ENCODE results near the gene PRKN.

The PRKN gene

GRCh38 chr6:162727322-162728182 is at the start of gene PRKN, which contains the start of gene PACRG:
Gene PRKN, minus strand, starts transcription at chr6:162727766.
Gene PACRG, plus strand, starts transcription at chr6:162727974.
- FAIRE-seq, result peak; percentile 87

- no peak for FAIRE-seq
Observed at GRCh38 chr6:162777091-162777490, 49.5 kb upstream of the PRKN start.

- no peak for FAIRE-seq
Observed at GRCh38 chr6:162773996-162774395, 46.4 kb upstream of the PRKN start.

- FAIRE-seq, result no peak
Observed at GRCh38 chr6:162772466-162772865, 44.9 kb upstream of the PRKN start.

DNA sequence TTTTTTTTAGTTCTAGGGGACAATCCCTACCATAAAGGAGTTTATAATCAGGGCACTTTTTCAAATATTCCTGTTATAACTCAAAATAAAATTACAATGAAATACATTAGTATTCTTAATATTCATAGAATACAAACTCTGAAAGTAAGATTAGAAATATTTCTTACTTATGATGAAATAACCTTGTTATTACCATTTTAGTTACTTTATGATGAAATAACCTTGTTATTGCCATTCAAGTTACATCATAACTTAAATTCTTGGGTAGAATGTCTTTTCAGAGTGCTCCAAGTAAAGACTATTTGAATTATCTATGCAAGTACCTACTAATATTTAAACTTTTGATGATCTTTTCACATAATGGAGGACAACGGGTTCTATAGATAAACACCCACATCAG is 43.4 kb upstream of the PRKN start:
- no peak for FAIRE-seq

DNA sequence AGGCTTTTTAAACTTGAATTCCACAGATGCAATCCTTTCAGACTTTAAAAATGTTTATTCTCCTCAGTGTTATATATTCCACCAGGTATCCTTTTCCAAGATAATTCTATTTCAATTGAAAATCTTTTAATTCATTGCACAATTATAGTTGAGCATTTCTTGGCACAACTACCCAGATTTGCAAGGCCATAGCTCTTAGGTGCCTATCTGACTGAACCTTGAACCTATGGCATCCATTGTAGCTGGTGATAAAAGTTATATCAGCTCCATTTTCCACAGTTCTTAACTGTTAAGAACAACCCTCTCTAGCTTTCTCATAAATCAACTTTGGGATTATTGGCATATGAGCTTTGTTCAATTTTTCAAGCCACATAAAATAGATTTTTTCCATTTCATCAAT is 42.6 kb upstream of the PRKN start:
- no peak for FAIRE-seq

- no peak for FAIRE-seq
Observed at GRCh38 chr6:162753775-162754174, 26.2 kb upstream of the PRKN start.

DNA sequence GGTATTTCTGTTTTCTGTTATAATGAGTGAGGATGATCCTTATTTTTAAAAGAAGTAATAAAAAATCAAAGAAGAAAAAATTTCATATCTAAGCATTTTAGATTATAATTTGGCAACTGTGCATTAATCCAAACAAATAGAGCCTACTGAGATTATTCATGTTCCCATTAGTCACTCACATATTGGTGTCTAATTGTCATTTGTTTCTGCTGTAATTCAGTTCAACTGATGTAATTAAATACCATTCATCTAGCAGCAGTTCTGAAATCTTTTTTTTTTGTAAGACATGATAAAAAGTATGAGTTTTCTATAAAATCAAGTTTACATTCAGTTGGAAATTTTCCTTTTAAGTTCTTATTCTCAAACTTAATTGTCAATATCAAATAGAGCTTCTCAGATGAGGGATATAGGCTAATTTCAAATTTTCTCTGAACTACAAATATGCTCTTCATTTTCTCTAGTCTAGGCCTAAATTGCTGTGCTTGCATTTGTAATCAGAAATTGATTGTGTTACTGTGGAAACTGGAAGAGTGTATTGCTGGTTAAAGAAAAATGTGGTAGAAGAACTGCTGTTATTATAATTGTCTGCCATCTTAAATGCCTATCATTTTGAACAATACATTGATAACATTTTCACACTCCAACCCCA is 23.8 kb upstream of the PRKN start:
- no peak for FAIRE-seq

DNA sequence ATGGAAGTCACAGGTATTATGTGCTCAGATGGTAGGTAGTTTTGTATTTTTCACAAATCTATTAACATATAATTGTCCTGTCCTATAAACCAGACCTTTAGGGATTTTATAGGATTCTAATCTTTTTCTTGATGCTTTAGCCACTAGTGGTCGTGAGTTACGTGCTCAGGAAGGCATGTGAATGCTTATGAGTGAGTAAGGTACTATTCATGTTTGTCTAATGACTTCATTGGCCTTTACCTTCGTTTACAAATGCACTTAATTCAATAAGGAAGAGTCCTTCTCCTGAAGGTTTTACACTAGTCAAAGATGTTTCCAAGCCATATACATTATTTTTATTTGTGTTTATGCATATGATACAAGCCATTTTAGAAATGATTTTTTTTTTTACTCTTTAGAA is 23.2 kb upstream of the PRKN start:
- no peak for FAIRE-seq

- no peak for FAIRE-seq
Observed at GRCh38 chr6:162736961-162737360, 9.4 kb upstream of the PRKN start.

- no peak for FAIRE-seq
Observed at GRCh38 chr6:162733489-162733888, 5.9 kb upstream of the PRKN start.

DNA sequence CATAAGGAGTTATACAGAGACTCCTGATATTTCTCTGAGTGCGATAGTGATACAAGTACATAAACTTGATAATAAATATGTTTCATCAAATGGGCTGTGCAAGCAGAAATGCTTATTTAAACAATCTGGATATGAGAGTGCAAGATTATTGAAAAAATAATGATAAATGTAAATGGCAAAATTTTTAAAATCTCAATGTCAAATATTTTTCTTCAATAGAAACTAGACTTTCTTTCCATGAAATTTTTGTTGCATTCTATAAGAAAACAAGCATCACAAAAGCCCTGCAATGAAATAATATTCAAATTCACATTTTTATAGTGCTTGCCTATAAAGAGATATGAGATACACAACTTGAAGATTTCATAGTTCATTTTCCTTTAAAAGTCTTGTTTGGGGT is 2.9 kb upstream of the PRKN start:
- no peak for FAIRE-seq

DNA sequence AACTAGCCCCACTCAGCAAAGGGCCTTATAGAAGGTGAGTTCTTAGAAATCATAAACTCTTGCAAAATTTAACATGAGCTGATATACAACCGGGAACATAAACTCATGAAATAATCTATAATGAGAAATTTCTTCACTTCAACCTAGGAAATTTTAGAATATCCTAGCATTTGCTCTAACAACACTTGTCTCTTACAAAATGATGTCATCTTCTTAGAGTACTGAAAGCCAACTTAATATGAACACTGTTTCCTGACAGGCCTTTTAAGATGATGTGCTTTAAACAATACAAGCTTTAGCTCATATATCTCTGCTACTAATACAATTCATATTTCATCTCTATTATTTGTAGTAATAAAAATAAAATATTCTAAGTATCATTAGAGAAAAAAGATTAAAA is 1.1 kb upstream of the PRKN start:
- no peak for FAIRE-seq

GRCh38 chr6:162728197-162728596 is 631 bp upstream of the PRKN start:
- no peak for FAIRE-seq

DNA sequence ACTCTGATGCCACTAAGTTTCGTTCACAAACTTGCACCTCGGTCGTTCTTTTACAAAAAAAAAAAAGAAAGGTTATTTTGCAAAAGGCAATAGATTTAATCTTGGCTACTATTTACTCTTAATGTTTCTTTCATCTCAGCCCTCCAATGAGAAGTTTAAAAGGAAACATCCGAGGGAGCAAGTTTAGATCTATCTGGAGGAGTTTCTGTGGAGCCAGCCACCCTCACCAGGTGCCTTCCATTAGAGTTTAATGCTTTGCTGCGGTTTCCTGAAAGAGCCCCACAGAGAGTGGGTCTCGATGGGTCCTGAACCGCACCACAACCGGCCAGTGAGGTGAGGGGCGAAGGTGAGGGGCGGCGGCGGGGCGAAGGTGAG is 632 bp downstream of the PRKN start:
- FAIRE-seq, result no peak

DNA sequence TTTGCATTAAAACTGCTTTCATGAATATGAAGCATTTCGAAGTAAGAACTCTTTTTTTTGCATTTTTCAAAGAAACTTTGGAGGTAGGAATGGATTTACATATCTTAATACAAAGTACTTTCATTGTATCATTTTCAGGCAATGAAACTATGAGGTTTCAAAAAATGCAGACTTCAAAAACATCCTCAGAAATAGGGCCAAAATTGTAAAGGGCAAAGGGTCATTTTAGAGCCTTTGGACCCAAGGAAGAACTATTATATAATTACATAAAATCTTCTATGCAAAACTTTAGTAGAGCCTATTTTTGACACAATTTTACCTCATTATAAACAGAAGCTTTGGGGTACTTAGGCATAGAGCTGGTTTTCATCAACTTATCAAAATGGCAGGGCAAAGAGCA is 4.9 kb downstream of the PRKN start:
- no peak for FAIRE-seq

DNA sequence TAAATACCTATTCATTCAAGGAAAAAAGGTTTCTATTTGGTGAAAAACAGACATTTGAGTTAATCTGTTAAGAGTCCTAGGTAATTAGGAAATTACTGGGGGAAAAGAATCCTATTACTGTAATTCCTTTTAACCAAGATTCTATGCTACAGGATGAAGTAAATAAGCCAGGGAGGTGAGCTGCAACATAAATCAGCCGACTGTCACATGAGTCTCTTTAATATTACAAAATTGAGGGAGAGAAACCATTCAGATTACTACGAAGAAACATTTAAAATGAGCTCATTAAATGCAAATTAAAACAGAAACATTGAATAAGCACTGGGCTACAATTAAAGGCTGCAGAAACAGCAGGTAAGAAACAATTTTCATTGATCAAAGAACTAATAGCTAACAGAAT is 5.3 kb downstream of the PRKN start:
- FAIRE-seq, result no peak

DNA sequence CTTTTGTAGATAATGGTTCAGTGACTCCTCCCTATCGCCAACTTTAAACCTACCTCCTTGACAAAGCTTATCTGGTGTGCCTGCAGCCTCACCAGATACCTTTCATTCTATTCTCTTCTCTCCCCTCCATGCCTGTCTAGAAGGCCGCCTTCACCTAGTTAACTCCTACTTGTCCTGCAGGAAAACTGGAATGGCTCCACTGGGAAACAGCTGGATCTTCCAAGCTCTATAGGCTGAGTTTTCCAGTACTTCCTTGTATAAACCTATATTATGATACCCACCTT is 6.2 kb downstream of the PRKN start:
- no peak for FAIRE-seq

DNA sequence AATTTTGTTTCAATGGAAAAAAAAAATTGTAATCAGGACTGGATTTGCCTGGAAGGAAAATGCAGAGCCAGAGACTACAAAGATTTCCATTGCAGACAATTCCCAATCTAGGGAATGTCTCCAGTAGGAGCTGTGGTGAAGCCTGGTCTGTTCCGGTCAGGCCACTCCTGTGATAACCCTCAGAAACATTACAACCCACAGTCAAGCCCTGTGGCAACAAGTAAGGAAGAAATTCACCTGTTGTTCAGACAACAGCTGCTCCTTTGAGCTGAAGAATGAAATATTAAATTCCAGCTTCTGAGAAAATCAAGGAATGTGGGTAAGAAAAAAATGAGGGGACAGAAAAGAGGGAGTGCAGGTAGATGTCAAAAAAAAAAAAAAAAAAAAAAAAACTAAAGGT is 8.0 kb downstream of the PRKN start:
- FAIRE-seq, result no peak

- FAIRE-seq, result no peak
Observed at GRCh38 chr6:162715601-162716000, 12.0 kb downstream of the PRKN start.

DNA sequence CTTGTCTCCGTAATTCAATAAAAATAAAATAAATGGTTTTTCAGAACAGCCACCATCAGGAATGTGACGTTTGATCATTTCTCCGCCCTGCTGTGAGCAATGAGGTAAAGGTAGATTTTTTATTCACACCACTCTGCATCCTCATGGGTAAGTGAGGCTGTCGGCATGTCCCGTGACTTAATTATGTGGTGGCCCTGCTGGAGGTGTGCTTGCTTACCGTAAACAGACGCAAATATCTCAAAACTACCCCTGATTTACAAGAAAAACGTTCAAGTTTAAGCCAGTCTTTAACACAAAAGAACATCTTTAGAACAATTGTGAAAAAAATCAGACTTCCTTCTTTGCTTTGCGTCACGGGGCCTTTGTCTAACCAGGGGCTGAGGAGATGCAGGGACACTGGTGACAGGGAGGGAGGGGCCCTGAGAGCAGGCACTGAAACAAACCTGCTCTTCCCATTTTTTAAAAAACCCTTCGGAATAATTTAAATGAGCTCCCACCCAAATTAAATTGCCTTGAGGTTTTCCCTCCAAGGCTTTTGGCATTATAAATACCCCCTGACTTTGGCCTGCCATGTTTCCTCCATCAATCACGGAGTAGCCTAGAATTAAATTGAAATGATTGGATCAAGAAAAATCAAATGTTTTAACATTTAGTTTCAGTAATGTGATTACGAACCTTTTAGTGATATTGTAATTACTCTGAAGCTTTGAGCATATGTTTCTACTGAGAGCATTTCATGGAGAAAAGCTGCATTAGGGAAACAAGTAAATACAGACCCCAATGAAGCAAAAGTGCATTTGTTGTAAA is 13.4 kb downstream of the PRKN start:
- no peak for FAIRE-seq

DNA sequence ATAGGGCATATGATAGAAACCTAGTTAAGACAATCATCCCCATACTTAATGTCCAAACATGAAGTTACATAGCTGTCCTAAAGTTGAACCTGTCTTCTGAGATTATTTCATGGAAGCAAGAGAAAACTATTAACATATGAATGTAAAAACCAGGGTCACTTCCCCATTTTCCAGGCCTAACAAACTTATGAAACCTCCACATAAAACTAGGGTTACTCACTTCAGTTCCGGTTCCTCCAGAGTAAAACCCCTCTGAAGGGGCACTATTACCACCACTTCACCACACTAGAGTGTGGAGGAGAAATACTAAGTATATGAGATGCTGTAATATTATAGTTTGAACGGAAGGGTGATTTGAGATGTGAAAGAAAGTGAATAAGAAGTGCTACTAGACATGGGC is 14.9 kb downstream of the PRKN start:
- no peak for FAIRE-seq

GRCh38 chr6:162711376-162711775 is 16.2 kb downstream of the PRKN start:
- no peak for FAIRE-seq

- no peak for FAIRE-seq
Observed at GRCh38 chr6:162710936-162711335, 16.6 kb downstream of the PRKN start.

Measured in TTC549 (cell line).